Measurements from ENCODE around the gene FKBP5. TPM values are rescaled to one million over a fixed set of nuclear protein-coding genes. Genes with fewer than 3 reads are reported as not detected.
"Not testable (repeated sequence)": the region's sequence is repeated elsewhere in the genome, so short reads cannot be mapped to it uniquely, and the experiment has no call there.

FKBP5 gene
- 100 to 1,000 TPM; 109 to 155 (median 111) TPM for total RNA-seq
- polyA plus RNA-seq, result 75.0 TPM
- long read RNA-seq, donor 1, transcript FKBP5-201 (11 exons, 3,772 nt), result major isoform, 220 of 299 reads
- long read RNA-seq, donor 1, partial matches to known transcripts, result 14 of 299 reads
- long read RNA-seq, donor 1, other reads (novel, unspliced or antisense), result 65 of 299 reads
- long read RNA-seq, donor 2, transcript FKBP5-201 (11 exons, 3,772 nt), result major isoform, 78 of 102 reads
- long read RNA-seq, donor 2, partial matches to known transcripts, result 4 of 102 reads
- long read RNA-seq, donor 2, other reads (novel, unspliced or antisense), result 20 of 102 reads
- long read RNA-seq, donor 3, transcript FKBP5-201 (11 exons, 3,772 nt), result major isoform, 449 of 559 reads
- long read RNA-seq, donor 3, partial matches to known transcripts, result 27 of 559 reads
- long read RNA-seq, donor 3, other reads (novel, unspliced or antisense), result 83 of 559 reads
- long read RNA-seq, donor 4, transcript FKBP5-201 (11 exons, 3,772 nt), result major isoform, 142 of 166 reads
- long read RNA-seq, donor 4, partial matches to known transcripts, result 3 of 166 reads
- long read RNA-seq, donor 4, other reads (novel, unspliced or antisense), result 21 of 166 reads

GRCh38 chr6:35688605-35689322 is at the start of gene FKBP5:
Gene FKBP5 (minus strand): TSS chr6:35688915. CDS start chr6:35642824, 46,091 bp downstream.
- Histone ChIP-seq H3K27me3 (ENCODE audit: control insufficient read depth, insufficient read depth) (no peaks in the 10 kb centered on the region), H3K4me3 (ENCODE audit: low read length) (peak within 1 kb of the TSS; percentile 86), H3K27ac (ENCODE audit: low read length) (peak within 1 kb of the TSS; percentile 99), H3K4me1 (ENCODE audit: control insufficient read depth, insufficient read depth, low read length) (peaks cover 14% of the 10 kb centered on the region), H3K9me3 (ENCODE audit: control insufficient read depth, low read length) (no peaks in the 10 kb centered on the region)
- peak; percentile 95 to 96 for ATAC-seq
- peak; percentile 97 to 99 (median 98) for DNase-seq
- WGBS, result 1% methylated on average over 79 of the region's 80 CpGs
- intact Hi-C loops (cut with DNase I), result loop anchor here (2.0 to 10.0 kb wide), 6 partner anchors 36 to 104 kb away; no protein-coding TSS in a partner anchor

- Histone ChIP-seq H3K27me3 (ENCODE audit: control insufficient read depth, insufficient read depth) (no peaks in the 10 kb centered on the region), H3K4me3 (ENCODE audit: low read length) (no peak overlapping the region), H3K9me3 (ENCODE audit: control insufficient read depth, low read length) (no peaks in the 10 kb centered on the region), H3K27ac (ENCODE audit: low read length) (no peak overlapping the region), H3K4me1 (ENCODE audit: control insufficient read depth, insufficient read depth, low read length) (peaks cover 8% of the 10 kb centered on the region)
- WGBS, result 56% methylated on average over 16 of the region's 16 CpGs
- peak; percentile 78 to 81 for ATAC-seq
- intact Hi-C loops (cut with DNase I), result loop anchor here (1.0 to 5.0 kb wide), 6 partner anchors 153 to 215 kb away; no protein-coding TSS in a partner anchor
- peak in 2 of 3 donors; percentile 1 to 54 for DNase-seq
These were observed 48.9 kb upstream of the FKBP5 start for GRCh38 chr6:35737413-35738211.

- peak in 1 of 2 donors; percentile 0 for ATAC-seq
- no peak within 1 kb of the TSS for H3K4me3 ChIP-seq (ENCODE audit: low read length)
- H3K4me1 ChIP-seq (ENCODE audit: control insufficient read depth, insufficient read depth, low read length), result peaks cover 12% of the 10 kb centered on the region
- no peaks in the 10 kb centered on the region for H3K27me3 ChIP-seq (ENCODE audit: control insufficient read depth, insufficient read depth)
- H3K9me3 ChIP-seq (ENCODE audit: control insufficient read depth, low read length), result no peaks in the 10 kb centered on the region
- WGBS, result 93% methylated on average over 10 of the region's 10 CpGs
- DNase-seq, result peak in 2 of 3 donors; percentile 37 to 43
- intact Hi-C loops (cut with DNase I), result loop anchor here (1.0 to 5.0 kb wide), 6 partner anchors 152 to 215 kb away; no protein-coding TSS in a partner anchor
- no peak within 1 kb of the TSS for H3K27ac ChIP-seq (ENCODE audit: low read length)
These were observed 48.3 kb upstream of the FKBP5 start, which contains the start of gene ARMC12 for GRCh38 chr6:35736982-35737412. Gene ARMC12 (plus strand): TSS chr6:35737032. CDS start chr6:35737109, 77 bp downstream.

GRCh38 chr6:35736253-35736894 is 47.7 kb upstream of the FKBP5 start:
- Histone ChIP-seq H3K27me3 (ENCODE audit: control insufficient read depth, insufficient read depth) (no peaks in the 10 kb centered on the region), H3K4me1 (ENCODE audit: control insufficient read depth, insufficient read depth, low read length) (peaks cover 12% of the 10 kb centered on the region), H3K27ac (ENCODE audit: low read length) (no peak overlapping the region), H3K4me3 (ENCODE audit: low read length) (no peak overlapping the region), H3K9me3 (ENCODE audit: control insufficient read depth, low read length) (no peaks in the 10 kb centered on the region)
- ATAC-seq, result peak; percentile 17 to 23
- intact Hi-C loops (cut with DNase I), result loop anchor here (2.0 to 5.0 kb wide), 5 partner anchors 152 to 214 kb away; no protein-coding TSS in a partner anchor
- WGBS, result 65% methylated on average over 8 of the region's 8 CpGs
- peak; percentile 65 to 89 (median 86) for DNase-seq

- H3K9me3 ChIP-seq (ENCODE audit: control insufficient read depth, low read length), result no peaks in the 10 kb centered on the region
- WGBS, result 93% methylated on average over 3 of the region's 3 CpGs
- DNase-seq (peak in 1 of 3 donors; percentile 61), ATAC-seq (no peak)
- intact Hi-C loops (cut with DNase I), result loop anchor here in 2 of 4 donors (5.0 kb wide), 2 partner anchors 153 to 213 kb away; no protein-coding TSS in a partner anchor
- peaks cover 12% of the 10 kb centered on the region for H3K4me1 ChIP-seq (ENCODE audit: control insufficient read depth, insufficient read depth, low read length)
- H3K27ac ChIP-seq (ENCODE audit: low read length), result no peak overlapping the region
- H3K4me3 ChIP-seq (ENCODE audit: low read length), result no peak overlapping the region
- H3K27me3 ChIP-seq (ENCODE audit: control insufficient read depth, insufficient read depth), result no peaks in the 10 kb centered on the region
These were observed 46.7 kb upstream of the FKBP5 start for GRCh38 chr6:35735452-35735851.

- H3K4me1 ChIP-seq (ENCODE audit: control insufficient read depth, insufficient read depth, low read length), result peaks cover 17% of the 10 kb centered on the region
These were observed 45.6 kb upstream of the FKBP5 start for GRCh38 chr6:35734319-35734718.

GRCh38 chr6:35733633-35734032 is 44.9 kb upstream of the FKBP5 start:
- peak overlapping the region; percentile 41 for H3K27ac ChIP-seq (ENCODE audit: low read length)
- intact Hi-C loops (cut with DNase I), result loop anchor here in 2 of 4 donors (2.0 to 5.0 kb wide), 2 partner anchors 45 to 46 kb away; partner anchors contain the start of gene FKBP5 (in 2 of the 2)
- ATAC-seq (no peak), DNase-seq (no peak)
- peaks cover 24% of the 10 kb centered on the region for H3K4me1 ChIP-seq (ENCODE audit: control insufficient read depth, insufficient read depth, low read length)
- WGBS, result 93% methylated on average over 8 of the region's 8 CpGs
- H3K9me3 ChIP-seq (ENCODE audit: control insufficient read depth, low read length), result no peaks in the 10 kb centered on the region
- no peaks in the 10 kb centered on the region for H3K27me3 ChIP-seq (ENCODE audit: control insufficient read depth, insufficient read depth)
- H3K4me3 ChIP-seq (ENCODE audit: low read length), result no peak overlapping the region

More at GRCh38 chr6:35734319-35734718, 45.6 kb upstream of the FKBP5 start:
- DNase-seq; ATAC-seq; H3K27me3 ChIP-seq (ENCODE audit: control insufficient read depth, insufficient read depth); H3K27ac ChIP-seq (ENCODE audit: low read length); H3K9me3 ChIP-seq (ENCODE audit: control insufficient read depth, low read length); H3K4me3 ChIP-seq (ENCODE audit: low read length): not testable (repeated sequence)
- WGBS, result 93% methylated on average over 12 of the region's 12 CpGs
- intact Hi-C loops (cut with DNase I), result loop anchor here in 1 of 4 donors (5.0 kb wide), 1 partner anchor 47 kb away; the partner anchor contains the start of gene FKBP5

- intact Hi-C loops (cut with DNase I), result loop anchor here in 3 of 4 donors (2.0 to 5.0 kb wide), 3 partner anchors 43 to 145 kb away; partner anchors contain the start of gene FKBP5 (in 2 of the 3)
- ATAC-seq, result peak; percentile 79 to 81
- Histone ChIP-seq H3K9me3 (ENCODE audit: control insufficient read depth, low read length) (no peaks in the 10 kb centered on the region), H3K27me3 (ENCODE audit: control insufficient read depth, insufficient read depth) (no peaks in the 10 kb centered on the region), H3K27ac (ENCODE audit: low read length) (peak overlapping the region; percentile 100), H3K4me1 (ENCODE audit: control insufficient read depth, insufficient read depth, low read length) (peaks cover 27% of the 10 kb centered on the region), H3K4me3 (ENCODE audit: low read length) (peak overlapping the region; percentile 67)
- DNase-seq, result peak; percentile 98 to 99 (median 98)
- WGBS, result under 1% methylated on average over 61 of the region's 61 CpGs
These were observed 43.2 kb upstream of the FKBP5 start for GRCh38 chr6:35731736-35732532.

GRCh38 chr6:35731414-35731735 is 42.7 kb upstream of the FKBP5 start:
- ATAC-seq, result peak; percentile 69 to 77
- under 1% methylated on average over 23 of the region's 23 CpGs for WGBS
- Histone ChIP-seq H3K4me1 (ENCODE audit: control insufficient read depth, insufficient read depth, low read length) (peaks cover 31% of the 10 kb centered on the region), H3K27ac (ENCODE audit: low read length) (peak overlapping the region; percentile 100), H3K27me3 (ENCODE audit: control insufficient read depth, insufficient read depth) (no peaks in the 10 kb centered on the region), H3K9me3 (ENCODE audit: control insufficient read depth, low read length) (no peaks in the 10 kb centered on the region), H3K4me3 (ENCODE audit: low read length) (peak overlapping the region; percentile 67)
- peak; percentile 98 to 100 (median 99) for DNase-seq
- intact Hi-C loops (cut with DNase I), result loop anchor here in 2 of 4 donors (2.0 to 5.0 kb wide), 2 partner anchors 44 to 145 kb away; partner anchors contain the start of gene FKBP5 (in 1 of the 2)
